Measurements from ENCODE around the gene FN3KRP. TPM values are rescaled to one million over a fixed set of nuclear protein-coding genes. Genes with fewer than 3 reads are reported as not detected.

Gene FN3KRP
- total and polyA plus RNA-seq, 2 of the 13 experiments (the other 11 are each of a cell fraction or from before 2014, with no cell fraction given) = 22.4 to 28.2 TPM

DNA sequence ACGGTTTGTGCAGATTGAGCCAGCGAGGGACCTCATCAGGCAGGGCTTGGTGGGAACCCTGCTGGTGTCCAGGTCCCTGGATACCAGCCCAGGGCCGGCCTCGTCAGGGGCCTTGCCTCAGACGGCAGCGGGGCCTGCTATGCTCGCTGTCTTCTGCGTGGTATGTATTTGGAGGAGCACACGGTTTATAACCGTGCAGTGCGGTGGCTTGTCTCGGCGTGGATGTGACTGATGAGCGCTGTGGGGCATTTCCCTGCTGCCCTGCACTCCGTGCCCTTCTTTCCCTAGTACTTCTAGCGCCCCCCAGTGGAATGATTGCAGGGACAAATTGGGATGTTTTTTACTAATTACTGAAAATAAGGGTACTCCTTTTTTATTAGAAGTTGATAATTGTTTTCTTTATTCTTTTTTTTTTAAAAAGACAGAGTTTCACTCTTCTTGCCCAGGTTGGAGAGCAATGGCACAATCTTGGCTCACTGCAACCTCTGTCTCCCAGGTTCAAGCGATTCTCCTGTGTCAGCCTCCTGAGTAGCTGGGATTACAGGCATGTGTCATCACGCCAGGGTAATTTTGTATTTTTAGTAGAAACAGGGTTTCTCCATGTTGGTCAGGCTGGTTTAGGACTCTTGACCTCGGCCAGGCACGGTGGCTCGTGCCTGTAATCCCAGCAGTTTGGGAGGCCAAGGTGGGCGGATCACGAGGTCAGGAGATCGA, 50.7 kb downstream of the FN3KRP start (continued):
- TF ChIP-seq ZNF768 (CRISPR knock-in tag; IDR thresholded peaks at IDR 0.05) (peak; percentile 29; the same call in 1 of the 2 replicates), NFIB (CRISPR knock-in tag; IDR thresholded peaks at IDR 0.05; ENCODE audit: borderline replicate concordance) (no peak), STAG1 (CRISPR knock-in tag; IDR thresholded peaks at IDR 0.05) (peak; percentile 94), BHLHE40 (IDR thresholded peaks at IDR 0.05; ENCODE audit: low read length) (no peak), AHR (CRISPR knock-in tag; IDR thresholded peaks at IDR 0.05) (no peak), ZNF101 (CRISPR knock-in tag; IDR thresholded peaks at IDR 0.05; ENCODE audit: borderline replicate concordance, low read depth) (no peak), HES4 (CRISPR knock-in tag; IDR thresholded peaks at IDR 0.05; ENCODE audit: borderline replicate concordance) (no peak), NFE2 (CRISPR knock-in tag; IDR thresholded peaks at IDR 0.05) (no peak), BCL6 (CRISPR knock-in tag; IDR thresholded peaks at IDR 0.05) (no peak), RXRA (CRISPR knock-in tag; IDR thresholded peaks at IDR 0.05) (0 out of 2 replicates have a peak, but pooled peaks have one; percentile 18), FOXA1 (IDR thresholded peaks at IDR 0.05) (no peak), FOXA1 (CRISPR knock-in tag; IDR thresholded peaks at IDR 0.05) (peak; percentile 8; the same call in 1 of the 2 replicates), ZNF652 (CRISPR knock-in tag; IDR thresholded peaks at IDR 0.05; ENCODE audit: borderline replicate concordance, low read depth) (no peak), FOXM1 (CRISPR knock-in tag; IDR thresholded peaks at IDR 0.05) (peak; percentile 41; the same call in 1 of the 2 replicates), PAX8 (CRISPR knock-in tag; IDR thresholded peaks at IDR 0.05; ENCODE audit: borderline replicate concordance) (no peak), TCF12 (IDR thresholded peaks at IDR 0.05) (no peak), TCF12 (CRISPR knock-in tag; IDR thresholded peaks at IDR 0.05) (no peak), KDM5B (CRISPR knock-in tag; IDR thresholded peaks at IDR 0.05; ENCODE audit: borderline replicate concordance) (0 out of 2 replicates have a peak, but pooled peaks have one; percentile 24)
- TF ChIP-seq, protein P1, sequence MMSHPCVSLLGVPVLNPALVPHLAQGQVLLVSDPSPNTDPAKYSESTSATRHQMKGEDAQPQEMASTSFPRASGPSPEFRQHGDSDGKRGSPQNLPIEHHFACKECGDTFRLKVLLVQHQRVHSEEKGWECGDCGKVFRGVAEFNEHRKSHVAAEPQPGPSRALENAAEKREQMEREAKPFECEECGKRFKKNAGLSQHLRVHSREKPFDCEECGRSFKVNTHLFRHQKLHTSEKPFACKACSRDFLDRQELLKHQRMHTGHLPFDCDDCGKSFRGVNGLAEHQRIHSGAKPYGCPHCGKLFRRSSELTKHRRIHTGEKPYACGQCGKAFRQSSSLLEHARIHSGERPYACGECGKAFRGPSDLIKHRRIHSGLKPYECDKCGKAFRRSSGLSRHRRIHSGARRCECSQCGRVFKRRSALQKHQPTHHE (CRISPR knock-in tag; IDR thresholded peaks at IDR 0.05; ENCODE audit: borderline replicate concordance) = no peak
- TF ChIP-seq, protein P2, sequence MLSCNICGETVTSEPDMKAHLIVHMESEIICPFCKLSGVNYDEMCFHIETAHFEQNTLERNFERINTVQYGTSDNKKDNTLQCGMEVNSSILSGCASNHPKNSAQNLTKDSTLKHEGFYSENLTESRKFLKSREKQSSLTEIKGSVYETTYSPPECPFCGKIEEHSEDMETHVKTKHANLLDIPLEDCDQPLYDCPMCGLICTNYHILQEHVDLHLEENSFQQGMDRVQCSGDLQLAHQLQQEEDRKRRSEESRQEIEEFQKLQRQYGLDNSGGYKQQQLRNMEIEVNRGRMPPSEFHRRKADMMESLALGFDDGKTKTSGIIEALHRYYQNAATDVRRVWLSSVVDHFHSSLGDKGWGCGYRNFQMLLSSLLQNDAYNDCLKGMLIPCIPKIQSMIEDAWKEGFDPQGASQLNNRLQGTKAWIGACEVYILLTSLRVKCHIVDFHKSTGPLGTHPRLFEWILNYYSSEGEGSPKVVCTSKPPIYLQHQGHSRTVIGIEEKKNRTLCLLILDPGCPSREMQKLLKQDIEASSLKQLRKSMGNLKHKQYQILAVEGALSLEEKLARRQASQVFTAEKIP (CRISPR knock-in tag; IDR thresholded peaks at IDR 0.05; ENCODE audit: borderline replicate concordance) = no peak
- TF ChIP-seq, protein P3, sequence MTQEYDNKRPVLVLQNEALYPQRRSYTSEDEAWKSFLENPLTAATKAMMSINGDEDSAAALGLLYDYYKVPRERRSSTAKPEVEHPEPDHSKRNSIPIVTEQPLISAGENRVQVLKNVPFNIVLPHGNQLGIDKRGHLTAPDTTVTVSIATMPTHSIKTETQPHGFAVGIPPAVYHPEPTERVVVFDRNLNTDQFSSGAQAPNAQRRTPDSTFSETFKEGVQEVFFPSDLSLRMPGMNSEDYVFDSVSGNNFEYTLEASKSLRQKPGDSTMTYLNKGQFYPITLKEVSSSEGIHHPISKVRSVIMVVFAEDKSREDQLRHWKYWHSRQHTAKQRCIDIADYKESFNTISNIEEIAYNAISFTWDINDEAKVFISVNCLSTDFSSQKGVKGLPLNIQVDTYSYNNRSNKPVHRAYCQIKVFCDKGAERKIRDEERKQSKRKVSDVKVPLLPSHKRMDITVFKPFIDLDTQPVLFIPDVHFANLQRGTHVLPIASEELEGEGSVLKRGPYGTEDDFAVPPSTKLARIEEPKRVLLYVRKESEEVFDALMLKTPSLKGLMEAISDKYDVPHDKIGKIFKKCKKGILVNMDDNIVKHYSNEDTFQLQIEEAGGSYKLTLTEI (CRISPR knock-in tag; conservative IDR thresholded peaks at IDR 0.05) = no peak
- TF ChIP-seq, protein P4, sequence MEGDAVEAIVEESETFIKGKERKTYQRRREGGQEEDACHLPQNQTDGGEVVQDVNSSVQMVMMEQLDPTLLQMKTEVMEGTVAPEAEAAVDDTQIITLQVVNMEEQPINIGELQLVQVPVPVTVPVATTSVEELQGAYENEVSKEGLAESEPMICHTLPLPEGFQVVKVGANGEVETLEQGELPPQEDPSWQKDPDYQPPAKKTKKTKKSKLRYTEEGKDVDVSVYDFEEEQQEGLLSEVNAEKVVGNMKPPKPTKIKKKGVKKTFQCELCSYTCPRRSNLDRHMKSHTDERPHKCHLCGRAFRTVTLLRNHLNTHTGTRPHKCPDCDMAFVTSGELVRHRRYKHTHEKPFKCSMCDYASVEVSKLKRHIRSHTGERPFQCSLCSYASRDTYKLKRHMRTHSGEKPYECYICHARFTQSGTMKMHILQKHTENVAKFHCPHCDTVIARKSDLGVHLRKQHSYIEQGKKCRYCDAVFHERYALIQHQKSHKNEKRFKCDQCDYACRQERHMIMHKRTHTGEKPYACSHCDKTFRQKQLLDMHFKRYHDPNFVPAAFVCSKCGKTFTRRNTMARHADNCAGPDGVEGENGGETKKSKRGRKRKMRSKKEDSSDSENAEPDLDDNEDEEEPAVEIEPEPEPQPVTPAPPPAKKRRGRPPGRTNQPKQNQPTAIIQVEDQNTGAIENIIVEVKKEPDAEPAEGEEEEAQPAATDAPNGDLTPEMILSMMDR (CRISPR knock-in tag; IDR thresholded peaks at IDR 0.05) = peak; percentile 85
